ENCODE measurements around the gene ELL.

DNA sequence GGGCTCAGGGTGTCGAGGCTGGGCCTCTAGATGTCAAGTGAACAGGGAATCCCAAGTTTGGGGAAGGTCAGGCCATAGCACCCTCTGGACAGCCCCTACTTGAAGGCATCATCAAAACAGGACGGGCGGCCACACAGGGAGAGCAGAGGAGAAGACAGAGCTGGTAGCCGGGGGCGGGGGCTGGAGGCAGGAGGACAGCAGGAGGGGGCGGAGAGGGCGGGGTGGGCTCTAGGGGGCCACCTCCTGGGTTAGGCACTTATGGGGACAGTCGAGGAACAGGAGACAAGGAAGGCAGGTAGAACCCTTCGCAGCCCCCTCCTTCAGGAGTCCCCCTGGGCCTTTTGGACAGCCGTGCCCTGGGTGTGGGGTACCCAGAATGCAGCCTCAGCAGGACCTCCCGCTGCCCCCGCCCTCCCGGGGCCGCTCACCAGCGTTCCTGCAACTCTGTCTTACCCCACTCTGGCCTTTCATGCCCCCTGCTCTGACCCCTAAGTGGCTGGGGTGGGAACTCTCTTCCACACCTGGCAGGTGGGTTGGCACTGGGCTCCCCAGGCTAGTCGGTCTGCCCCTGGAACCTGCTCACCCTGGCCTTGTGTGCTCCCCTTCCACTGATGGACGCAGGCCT, 96.9 kb downstream of the ELL start:
- TF ChIP-seq ZNF274 (IDR thresholded peaks at IDR 0.05; ENCODE audit: low read depth, low read length) = no peak
- TF ChIP-seq SUZ12 (IDR thresholded peaks at IDR 0.05; ENCODE audit: extremely low read depth, insufficient read depth, insufficient read length) = no peak
